Thyroid gland (tissue), 4 donors: ENCODE data around the gene SH2D1A. TPM values are rescaled to one million over a fixed set of nuclear protein-coding genes. Genes with fewer than 3 reads are reported as not detected.

Experiments
- DNase-seq, 2 donors: peaks; one replicate each; pipeline ENCODE4 v3.0.0-alpha.2; 2019
- H3K27ac ChIP-seq, 3 donors: fragments of 200-600 bp; sonication (generic); 1 replicate in 2 of 3; 2 replicates in 1 of 3; pipeline ENCODE4 v1.5.1; 2016 to 2019; ENCODE audit warnings: mild to moderate bottlenecking in 1 of 3, moderate library complexity in 1 of 3
- H3K27me3 ChIP-seq: fragments of 200-600 bp; sonication (generic); one replicate; pipeline ENCODE4 v1.5.1; 2019
- H3K36me3 ChIP-seq, 2 donors: fragments of 200-600 bp; sonication (generic); one replicate each; pipeline ENCODE4 v1.5.1; 2016 to 2019
- H3K4me1 ChIP-seq, 2 donors: fragments of 200-600 bp; sonication (generic); one replicate each; pipeline ENCODE4 v1.5.1; 2017 to 2019
- H3K4me3 ChIP-seq, 3 donors: fragments of 200-600 bp; sonication (generic); replicated peaks in 1 of 3; 1 replicate in 2 of 3; 2 replicates in 1 of 3; pipeline ENCODE4 v1.5.1; 2016; ENCODE audit warnings: mild to moderate bottlenecking in 1 of 3
- H3K9me3 ChIP-seq: fragments of 200-600 bp; sonication (generic); one replicate; pipeline ENCODE4 v1.5.1; 2017
- CTCF ChIP-seq, 6 experiments: fragments of 200-600 bp in 3 of 6; fragments of 450-650 bp in 3 of 6; sonication (generic) in 3 of 6; IDR thresholded peaks; one replicate each; pipeline ENCODE4 v1.5.1; 2016 to 2019; ENCODE audit warnings: antibody characterized with exemption in 6 of 6, mild to moderate bottlenecking in 2 of 6, inconsistent platforms in 1 of 6, moderate library complexity in 1 of 6
- POLR2A ChIP-seq, 2 donors: fragments of 450-650 bp; IDR thresholded peaks; one replicate each; pipeline ENCODE4 v1.6.1; 2017; ENCODE audit warnings: antibody characterized with exemption in 2 of 2, mild to moderate bottlenecking in 2 of 2, moderate library complexity in 1 of 2
- WGBS, 2 donors: methylation state at CpG; one replicate each; pipeline ENCODE4 v1.1.5; 2017; 5-methylcytosine and 5-hydroxymethylcytosine counted together
- intact Hi-C: fragments of 100-400 bp; cut with DNase I; formaldehyde crosslinking; loops from one replicate; pipeline ENCODE4 v1.15.1; 2023
- total RNA-seq, 4 donors: library from RNA; depleted of rRNA; stranded (reverse); fragments of >200 nt; gene quantifications; one replicate each; pipeline ENCODE4 v1.2.3, GENCODE V29; 2016

Gene SH2D1A
- total RNA-seq, 4 donors from 2014 or later, result 0.20 to 1.7 (median 0.46) TPM

GRCh38 chrX:124378643-124379042, 32.3 kb downstream of the SH2D1A start:
- intact Hi-C loops, result no loop called here
- no peak overlapping the region for H3K4me3 ChIP-seq
- no peaks in the 10 kb centered on the region for H3K9me3 ChIP-seq
- TF ChIP-seq POLR2A (IDR thresholded peaks at IDR 0.05), result no peak
- no peak for TF ChIP-seq CTCF (IDR thresholded peaks at IDR 0.05)
- no peak overlapping the region for H3K27ac ChIP-seq
- DNase-seq, result no peak
- H3K36me3 ChIP-seq, result no peaks in the 10 kb centered on the region
- 62 to 79% methylated on average over 4 of the region's 4 CpGs for WGBS, 2 donors
- H3K27me3 ChIP-seq, result no peaks in the 10 kb centered on the region
- H3K4me1 ChIP-seq, result no peaks in the 10 kb centered on the region

- no peaks in the 10 kb centered on the region for H3K36me3 ChIP-seq
- H3K9me3 ChIP-seq, result no peaks in the 10 kb centered on the region
- no peaks in the 10 kb centered on the region for H3K4me1 ChIP-seq
- H3K27me3 ChIP-seq, result no peaks in the 10 kb centered on the region
- intact Hi-C loops, result no loop called here
- DNase-seq, result no peak
- no peak overlapping the region for H3K4me3 ChIP-seq
- 89 to 95% methylated on average over 4 of the region's 4 CpGs for WGBS, 2 donors
- no peak for TF ChIP-seq POLR2A (IDR thresholded peaks at IDR 0.05)
- TF ChIP-seq CTCF (IDR thresholded peaks at IDR 0.05), result no peak
- H3K27ac ChIP-seq, result no peak overlapping the region
These were observed 37.0 kb downstream of the SH2D1A start for GRCh38 chrX:124383354-124383753.

GRCh38 chrX:124386401-124386800, 40.0 kb downstream of the SH2D1A start:
- WGBS, 2 donors, result 84 to 88% methylated on average over 4 to 6 of the region's 6 CpGs
- Histone ChIP-seq H3K27ac (no peak overlapping the region), H3K36me3 (no peaks in the 10 kb centered on the region), H3K27me3 (no peaks in the 10 kb centered on the region), H3K9me3 (no peaks in the 10 kb centered on the region), H3K4me1 (no peaks in the 10 kb centered on the region), H3K4me3 (no peak overlapping the region)
- TF ChIP-seq POLR2A (IDR thresholded peaks at IDR 0.05) (no peak), CTCF (IDR thresholded peaks at IDR 0.05) (no peak)
- DNase-seq, result no peak
- intact Hi-C loops, result no loop called here

GRCh38 chrX:124388562-124388961, 42.2 kb downstream of the SH2D1A start:
- Histone ChIP-seq H3K27me3 (no peaks in the 10 kb centered on the region), H3K4me3 (no peak overlapping the region), H3K4me1 (no peaks in the 10 kb centered on the region), H3K9me3 (no peaks in the 10 kb centered on the region), H3K27ac (no peak overlapping the region), H3K36me3 (no peaks in the 10 kb centered on the region)
- 0% methylated on average over 1 to 2 of the region's 2 CpGs for WGBS, 2 donors
- peak; percentile 22 to 28 for DNase-seq
- TF ChIP-seq CTCF (IDR thresholded peaks at IDR 0.05) (peak in 5 of 6 experiments; percentile 5 to 61 (median 45)), POLR2A (IDR thresholded peaks at IDR 0.05) (no peak)
- intact Hi-C loops, result no loop called here

- no peak overlapping the region for H3K4me3 ChIP-seq
These were observed 46.4 kb downstream of the SH2D1A start for GRCh38 chrX:124392794-124393193.

More at GRCh38 chrX:124392794-124393193, 46.4 kb downstream of the SH2D1A start:
- no peak for DNase-seq
- Histone ChIP-seq H3K36me3 (no peaks in the 10 kb centered on the region), H3K27me3 (no peaks in the 10 kb centered on the region), H3K4me1 (no peaks in the 10 kb centered on the region), H3K27ac (no peak overlapping the region), H3K9me3 (no peaks in the 10 kb centered on the region)
- 87 to 88% methylated on average over 3 of the region's 3 CpGs for WGBS, 2 donors
- intact Hi-C loops, result no loop called here
- TF ChIP-seq POLR2A (IDR thresholded peaks at IDR 0.05), result no peak
- TF ChIP-seq CTCF (IDR thresholded peaks at IDR 0.05), result no peak
